ENCODE results near the gene MKS1.

GRCh38 chr17:58268326-58268725, 49.3 kb upstream of the MKS1 start:
- TF ChIP-seq, protein P1, sequence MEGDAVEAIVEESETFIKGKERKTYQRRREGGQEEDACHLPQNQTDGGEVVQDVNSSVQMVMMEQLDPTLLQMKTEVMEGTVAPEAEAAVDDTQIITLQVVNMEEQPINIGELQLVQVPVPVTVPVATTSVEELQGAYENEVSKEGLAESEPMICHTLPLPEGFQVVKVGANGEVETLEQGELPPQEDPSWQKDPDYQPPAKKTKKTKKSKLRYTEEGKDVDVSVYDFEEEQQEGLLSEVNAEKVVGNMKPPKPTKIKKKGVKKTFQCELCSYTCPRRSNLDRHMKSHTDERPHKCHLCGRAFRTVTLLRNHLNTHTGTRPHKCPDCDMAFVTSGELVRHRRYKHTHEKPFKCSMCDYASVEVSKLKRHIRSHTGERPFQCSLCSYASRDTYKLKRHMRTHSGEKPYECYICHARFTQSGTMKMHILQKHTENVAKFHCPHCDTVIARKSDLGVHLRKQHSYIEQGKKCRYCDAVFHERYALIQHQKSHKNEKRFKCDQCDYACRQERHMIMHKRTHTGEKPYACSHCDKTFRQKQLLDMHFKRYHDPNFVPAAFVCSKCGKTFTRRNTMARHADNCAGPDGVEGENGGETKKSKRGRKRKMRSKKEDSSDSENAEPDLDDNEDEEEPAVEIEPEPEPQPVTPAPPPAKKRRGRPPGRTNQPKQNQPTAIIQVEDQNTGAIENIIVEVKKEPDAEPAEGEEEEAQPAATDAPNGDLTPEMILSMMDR (IDR thresholded peaks at IDR 0.05; ENCODE audit: low read depth, low read length), result no peak
- TF ChIP-seq EZH2phosphoT487 (IDR thresholded peaks at IDR 0.05; ENCODE audit: low read depth), result no peak
